Vagina (tissue), 2 donors: Measurements from ENCODE around the gene CDKL1.

ENCODE experiments used
- POLR2A ChIP-seq, 2 donors: fragments of 450-650 bp; IDR thresholded peaks; one replicate each; pipeline ENCODE4 v1.6.1; 2017; ENCODE audit warnings: antibody characterized with exemption in 2 of 2, mild to moderate bottlenecking in 2 of 2, moderate library complexity in 2 of 2
- TF ChIP-seq, protein P1 (sequence below), 3 experiments: fragments of 450-650 bp in 2 of 3; fragments of 200-600 bp in 1 of 3; sonication (generic) in 1 of 3; IDR thresholded peaks; one replicate each; pipeline ENCODE4 v1.5.1; 2017 to 2019; ENCODE audit warnings: antibody characterized with exemption in 3 of 3, mild to moderate bottlenecking in 2 of 3, moderate library complexity in 2 of 3

DNA sequence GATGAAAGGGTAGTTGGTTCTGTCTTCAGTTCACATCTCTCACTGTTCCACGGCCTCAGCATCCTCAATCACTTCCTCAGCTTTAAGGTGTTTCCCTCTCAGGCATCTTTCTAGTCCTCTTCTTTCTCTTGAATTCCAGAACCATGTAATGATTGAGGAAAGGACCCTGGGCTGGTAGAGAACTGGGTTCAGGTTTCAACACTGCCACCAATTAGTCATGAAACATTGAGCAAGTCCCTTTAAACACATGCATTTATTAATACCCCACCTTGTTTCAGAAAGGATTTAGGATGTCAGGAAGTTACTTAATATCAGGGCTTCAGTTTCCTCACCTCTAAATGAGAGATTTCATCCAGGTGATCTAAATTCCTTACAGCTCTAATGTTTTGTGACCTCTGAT, 77.4 kb downstream of the CDKL1 start:
- no peak for TF ChIP-seq POLR2A (IDR thresholded peaks at IDR 0.05)
- TF ChIP-seq, protein P1, sequence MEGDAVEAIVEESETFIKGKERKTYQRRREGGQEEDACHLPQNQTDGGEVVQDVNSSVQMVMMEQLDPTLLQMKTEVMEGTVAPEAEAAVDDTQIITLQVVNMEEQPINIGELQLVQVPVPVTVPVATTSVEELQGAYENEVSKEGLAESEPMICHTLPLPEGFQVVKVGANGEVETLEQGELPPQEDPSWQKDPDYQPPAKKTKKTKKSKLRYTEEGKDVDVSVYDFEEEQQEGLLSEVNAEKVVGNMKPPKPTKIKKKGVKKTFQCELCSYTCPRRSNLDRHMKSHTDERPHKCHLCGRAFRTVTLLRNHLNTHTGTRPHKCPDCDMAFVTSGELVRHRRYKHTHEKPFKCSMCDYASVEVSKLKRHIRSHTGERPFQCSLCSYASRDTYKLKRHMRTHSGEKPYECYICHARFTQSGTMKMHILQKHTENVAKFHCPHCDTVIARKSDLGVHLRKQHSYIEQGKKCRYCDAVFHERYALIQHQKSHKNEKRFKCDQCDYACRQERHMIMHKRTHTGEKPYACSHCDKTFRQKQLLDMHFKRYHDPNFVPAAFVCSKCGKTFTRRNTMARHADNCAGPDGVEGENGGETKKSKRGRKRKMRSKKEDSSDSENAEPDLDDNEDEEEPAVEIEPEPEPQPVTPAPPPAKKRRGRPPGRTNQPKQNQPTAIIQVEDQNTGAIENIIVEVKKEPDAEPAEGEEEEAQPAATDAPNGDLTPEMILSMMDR (IDR thresholded peaks at IDR 0.05) = no peak
